ENCODE measurements around the gene ANHX. TPM values are rescaled to one million over a fixed set of nuclear protein-coding genes. Genes with fewer than 3 reads are reported as not detected.

The ANHX gene
- total RNA-seq, 1 donor from 2014 or later = not detected

DNA sequence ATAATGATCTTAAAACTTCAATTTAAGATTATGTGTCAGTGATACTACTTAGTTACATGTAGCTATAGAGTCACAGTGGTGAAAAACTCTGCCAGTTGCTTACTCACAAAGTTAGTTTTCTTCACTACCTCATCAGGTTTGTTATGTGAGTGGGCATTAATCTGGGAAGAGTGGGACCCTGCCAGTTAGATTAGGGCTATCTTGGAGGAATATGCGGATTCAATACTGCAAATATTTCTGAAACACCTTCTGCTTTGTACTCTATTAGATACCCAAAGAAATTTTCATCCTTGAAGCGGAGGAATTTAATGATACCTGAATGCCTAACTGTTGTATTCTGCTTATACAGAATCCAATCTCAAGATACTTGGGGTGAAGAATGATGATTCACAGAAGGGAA, 29.3 kb downstream of the ANHX start:
- ATAC-seq (no peak), DNase-seq (ENCODE audit: missing footprints) (no peak)
- intact Hi-C loops (cut with DNase I) = no loop called here

GRCh38 chr12:133204264-133204603, 31.4 kb downstream of the ANHX start:
- intact Hi-C loops (cut with DNase I) = no loop called here
- DNase-seq (ENCODE audit: missing footprints) (no peak), ATAC-seq (no peak)

GRCh38 chr12:133203344-133204263, 32.1 kb downstream of the ANHX start:
- intact Hi-C loops (cut with DNase I) = no loop called here
- DNase-seq (ENCODE audit: missing footprints) (no peak), ATAC-seq (no peak)

GRCh38 chr12:133202493-133203343, 33.0 kb downstream of the ANHX start:
- DNase-seq (ENCODE audit: missing footprints) (no peak), ATAC-seq (no peak)
- intact Hi-C loops (cut with DNase I) = no loop called here

- DNase-seq (ENCODE audit: missing footprints) = no peak
- no peak for ATAC-seq
- intact Hi-C loops (cut with DNase I) = no loop called here
Observed at GRCh38 chr12:133201888-133202287, 33.8 kb downstream of the ANHX start.

DNA sequence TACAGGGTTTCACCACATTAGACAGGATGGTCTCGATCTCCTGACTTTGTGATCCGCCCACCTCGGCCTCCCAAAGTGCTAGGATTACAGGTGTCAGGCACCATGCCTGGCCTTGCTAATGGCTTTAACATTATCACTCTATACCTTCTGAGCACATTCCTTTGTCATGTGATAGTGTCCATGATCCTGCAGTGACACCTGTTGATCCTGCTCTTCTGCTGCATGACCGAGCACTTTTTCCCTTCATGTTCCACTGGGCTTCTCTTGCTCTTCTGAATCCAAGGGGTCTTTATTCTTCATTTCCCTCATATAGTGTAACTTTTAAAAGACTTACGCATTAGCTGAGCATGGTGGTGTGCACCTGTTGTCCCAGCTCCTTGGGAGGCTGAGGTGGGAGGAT, 42.8 kb downstream of the ANHX start:
- DNase-seq (ENCODE audit: missing footprints) (no peak), ATAC-seq (no peak)
- intact Hi-C loops (cut with DNase I) = no loop called here

DNA sequence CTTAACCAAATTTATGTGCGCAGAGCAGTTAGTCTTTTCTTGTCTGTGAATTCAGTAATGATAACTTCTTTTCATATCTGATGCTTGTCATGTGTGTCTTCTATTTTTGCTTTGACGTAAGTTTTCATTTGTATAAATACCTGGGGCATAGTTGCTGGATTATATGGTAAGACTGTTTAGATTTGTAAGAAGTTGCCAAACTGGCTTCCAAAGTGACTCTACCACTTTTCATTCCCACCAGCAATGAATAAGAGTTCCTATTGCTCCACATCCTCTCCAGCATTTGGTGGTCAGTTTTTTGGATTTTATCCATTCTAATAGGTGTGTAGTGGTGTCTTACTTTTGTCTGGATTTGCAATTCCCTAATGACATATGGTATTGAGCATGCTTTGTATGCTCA, 45.5 kb downstream of the ANHX start:
- intact Hi-C loops (cut with DNase I) = no loop called here
- no peak for DNase-seq (ENCODE audit: missing footprints)
- no peak for ATAC-seq

DNA sequence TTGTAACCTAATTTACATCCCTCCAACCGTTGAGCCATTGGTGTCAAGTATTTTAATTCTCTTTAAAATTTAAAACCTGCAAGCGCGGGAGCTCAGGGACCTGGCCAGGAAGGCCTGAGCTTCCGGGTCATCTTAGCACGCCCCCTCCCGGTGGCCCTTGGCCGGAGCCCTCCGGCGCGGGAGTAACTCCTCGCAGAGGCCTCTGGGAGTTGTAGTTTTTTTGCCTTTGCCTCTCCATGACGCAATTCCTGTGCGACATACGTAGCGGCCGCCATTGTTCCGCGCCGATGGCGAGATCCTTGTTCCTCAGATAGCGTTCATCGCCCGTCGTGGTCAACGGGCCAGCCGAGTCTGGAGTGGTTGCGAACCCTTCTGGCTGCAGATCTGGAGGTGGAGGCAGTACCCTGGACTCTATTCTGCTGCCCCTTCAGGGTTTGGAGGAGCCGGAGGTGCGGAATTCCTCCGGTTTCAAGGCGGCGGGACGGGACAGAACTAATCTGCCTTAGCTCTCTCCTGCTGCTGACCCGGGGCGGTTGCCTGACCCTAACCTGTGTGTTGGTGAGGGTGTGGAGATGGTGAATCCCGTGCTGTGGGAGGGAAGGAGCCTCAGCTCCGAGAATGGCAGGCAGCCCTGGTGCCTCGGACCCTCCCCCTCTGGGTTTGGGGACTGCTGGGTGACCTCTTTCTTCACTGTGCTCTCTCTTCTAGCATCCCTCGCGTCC, 54.3 kb downstream of the ANHX start, which contains the start of gene ZNF268:
ZNF268 (plus strand) TSS at position 258 of the 722 bp plus-strand sequence. CDS start 503 bp downstream, outside the sequence.
- peak; percentile 94 for DNase-seq (ENCODE audit: missing footprints)
- ATAC-seq = peak; percentile 98
- intact Hi-C loops (cut with DNase I) = loop anchor here (1.0 kb wide), 3 partner anchors 51 to 195 kb away; partner anchors contain the start of genes ZNF10, ZNF140, ZNF26 and ZNF891

DNA sequence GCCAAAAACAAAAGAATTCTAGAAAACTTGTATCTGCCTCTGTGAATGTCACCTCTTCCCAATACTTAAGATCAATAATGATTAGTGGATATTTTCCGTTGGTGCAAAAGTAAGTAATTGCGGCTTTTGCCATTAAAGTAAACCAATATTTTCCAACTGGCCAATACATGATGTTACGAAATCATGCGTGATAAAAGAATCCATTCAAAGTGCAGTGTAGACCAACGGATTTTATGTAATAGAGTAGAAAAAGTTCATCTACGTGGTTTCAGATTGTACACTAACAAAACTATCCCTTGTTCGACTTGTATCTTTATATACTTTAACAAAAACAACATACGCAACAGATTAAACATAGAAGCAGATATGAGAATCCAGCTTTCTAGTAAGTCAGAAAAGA, 55.0 kb downstream of the ANHX start:
- ATAC-seq (no peak), DNase-seq (ENCODE audit: missing footprints) (no peak)
- intact Hi-C loops (cut with DNase I) = loop anchor here (1.0 kb wide), 3 partner anchors 50 to 194 kb away; partner anchors contain the start of genes ZNF10, ZNF140, ZNF26 and ZNF891

DNA sequence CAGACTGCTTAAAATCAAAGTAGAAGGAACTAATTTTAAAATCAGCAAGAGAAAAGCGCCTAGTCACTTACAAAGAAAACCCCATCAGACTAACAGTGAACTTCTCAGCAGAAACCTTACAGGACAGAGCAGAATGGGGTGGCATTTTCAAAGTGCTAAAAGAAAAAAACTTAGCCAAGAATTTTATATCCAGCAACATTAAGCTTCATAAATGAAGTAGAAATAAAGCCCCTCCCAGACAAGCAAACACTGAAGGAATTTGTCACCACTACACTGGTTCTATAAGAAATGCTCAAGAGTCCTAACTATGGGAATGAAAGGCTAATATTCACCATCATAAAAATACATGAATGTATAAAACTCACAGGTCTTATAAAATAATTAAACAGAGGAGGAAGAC, 60.8 kb downstream of the ANHX start:
- ATAC-seq = no peak
- intact Hi-C loops (cut with DNase I) = no loop called here
- no peak for DNase-seq (ENCODE audit: missing footprints)

DNA sequence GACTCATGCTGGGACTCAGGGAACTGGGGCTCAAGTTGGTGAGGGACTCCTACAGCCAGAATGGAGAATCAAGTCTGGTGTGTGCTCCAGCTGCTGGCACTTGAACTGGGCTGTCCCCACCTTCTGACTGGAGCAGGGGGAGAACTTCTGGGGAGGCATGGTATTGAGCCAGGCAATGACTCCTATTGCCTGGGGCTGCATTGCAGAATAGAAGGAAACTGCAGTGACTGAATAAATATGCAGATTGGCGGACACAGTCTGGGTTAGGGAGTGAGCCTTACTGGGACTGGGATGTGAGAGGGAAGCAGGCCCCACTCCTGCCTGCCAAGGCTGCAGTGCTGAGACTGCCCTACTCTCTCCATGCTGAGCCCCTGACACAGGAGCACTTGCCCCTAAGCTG, 63.2 kb downstream of the ANHX start:
- no peak for ATAC-seq

More for the DNA sequence above, 63.2 kb downstream of the ANHX start:
- no peak for DNase-seq (ENCODE audit: missing footprints)
- intact Hi-C loops (cut with DNase I) = no loop called here

Other genes starting within 250 kb of the ANHX start
- gene ZNF26, start 249.5 kb downstream of the ANHX start, total RNA-seq = 4.4 TPM
- 15.1 TPM for gene ZNF84, start 198.4 kb downstream of the ANHX start, total RNA-seq
- gene ZNF140, start 155.0 kb downstream of the ANHX start, total RNA-seq = 6.3 TPM
- 1.2 TPM for gene ZNF891, start 105.6 kb downstream of the ANHX start, total RNA-seq
- gene ZNF10, start 105.2 kb downstream of the ANHX start, total RNA-seq = 5.4 TPM
- 6.8 TPM for gene ZNF268, start 54.4 kb downstream of the ANHX start, total RNA-seq

Measured in Right ventricle myocardium inferior (tissue), 1 donor.